GM19193 (cell line): ENCODE measurements around the gene ASH1L.

Experiments
- POLR2A ChIP-seq: IDR thresholded peaks from 4 replicates; pipeline ENCODE4 v1.6.1; 2011; ENCODE audit not compliant: insufficient read depth, insufficient read length; ENCODE audit errors: extremely low read depth

Gene ASH1L

DNA sequence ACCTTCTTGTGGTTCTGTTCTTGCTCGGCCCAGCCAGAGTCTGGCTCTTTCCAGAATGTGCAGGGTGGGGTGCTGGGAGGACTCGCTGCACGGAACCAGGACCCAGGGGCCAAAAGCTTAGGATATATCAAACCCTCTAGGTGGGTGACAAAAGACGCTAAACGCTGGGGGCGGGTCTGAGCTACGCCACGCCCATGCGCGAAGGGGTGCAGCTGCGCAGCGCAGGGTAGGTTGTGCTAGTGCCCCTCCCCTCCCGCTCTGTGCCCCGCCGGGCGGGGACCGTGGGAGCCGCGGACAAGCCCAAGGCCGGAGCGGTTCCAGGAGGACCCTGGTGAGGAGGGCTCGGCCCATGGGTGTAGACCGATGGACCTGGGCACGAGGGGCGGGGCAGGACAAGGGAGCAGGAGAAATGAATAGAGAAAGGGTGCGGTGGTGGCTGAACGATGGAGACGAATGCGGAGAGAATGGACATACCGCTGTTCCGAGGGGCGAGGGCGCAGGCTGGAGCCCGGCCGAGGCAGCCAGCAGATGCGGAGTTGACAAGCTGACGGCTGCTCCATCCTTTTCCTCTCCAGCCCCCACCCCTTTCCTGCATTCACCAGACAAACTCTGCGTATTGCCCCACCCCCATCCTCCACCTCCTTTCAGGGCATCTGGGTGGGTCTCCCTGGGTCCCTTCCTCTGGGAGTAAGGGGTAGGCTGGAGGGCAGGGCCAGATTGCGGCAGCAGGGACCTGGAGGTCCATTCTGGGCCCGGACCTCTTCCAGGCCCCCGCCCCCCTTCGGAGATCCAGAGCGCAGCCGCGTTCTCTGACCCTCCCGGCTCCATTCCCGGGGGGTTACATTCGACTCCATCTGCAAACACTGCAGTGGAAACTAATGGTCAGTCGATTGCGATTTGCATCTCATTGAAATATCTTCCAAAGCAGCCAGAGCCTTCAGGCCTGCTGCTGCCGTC, 241.7 kb downstream of the ASH1L start, which contains the start of gene RUSC1:
Gene RUSC1 (plus strand): TSS at position 234 of the 957 bp plus-strand sequence. CDS start 880 bp downstream, outside the sequence.
- TF ChIP-seq POLR2A: peak; percentile 51

DNA sequence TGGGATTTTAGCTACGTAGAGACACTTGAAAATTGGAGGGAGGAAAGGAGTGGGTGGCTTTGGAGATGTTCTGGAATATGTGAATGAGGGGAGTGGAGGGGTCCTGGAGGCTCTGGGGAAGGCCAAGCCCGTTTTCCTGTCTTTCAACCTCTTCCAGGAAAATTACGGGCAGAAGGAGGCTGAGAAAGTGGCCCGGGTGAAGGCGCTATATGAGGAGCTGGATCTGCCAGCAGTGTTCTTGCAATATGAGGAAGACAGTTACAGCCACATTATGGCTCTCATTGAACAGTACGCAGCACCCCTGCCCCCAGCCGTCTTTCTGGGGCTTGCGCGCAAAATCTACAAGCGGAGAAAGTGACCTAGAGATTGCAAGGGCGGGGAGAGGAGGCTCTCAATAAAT, 242.4 kb downstream of the ASH1L start:
- TF ChIP-seq POLR2A: no peak

DNA sequence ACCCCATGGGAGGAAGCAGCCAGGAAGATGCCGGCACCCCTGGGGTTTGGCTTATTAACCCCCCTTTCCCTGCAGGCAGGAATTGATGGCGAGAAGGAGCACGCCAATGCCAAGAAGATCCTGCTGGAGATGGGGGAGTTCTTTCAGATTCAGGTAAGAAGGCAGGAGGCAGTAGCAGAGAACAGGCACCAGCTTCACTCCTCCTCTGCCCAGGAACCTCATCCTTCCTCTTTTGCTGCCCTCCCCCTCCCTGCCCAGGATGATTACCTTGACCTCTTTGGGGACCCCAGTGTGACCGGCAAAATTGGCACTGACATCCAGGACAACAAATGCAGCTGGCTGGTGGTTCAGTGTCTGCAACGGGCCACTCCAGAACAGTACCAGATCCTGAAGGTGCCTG, 243.1 kb downstream of the ASH1L start:
- peak; percentile 35 for TF ChIP-seq POLR2A

DNA sequence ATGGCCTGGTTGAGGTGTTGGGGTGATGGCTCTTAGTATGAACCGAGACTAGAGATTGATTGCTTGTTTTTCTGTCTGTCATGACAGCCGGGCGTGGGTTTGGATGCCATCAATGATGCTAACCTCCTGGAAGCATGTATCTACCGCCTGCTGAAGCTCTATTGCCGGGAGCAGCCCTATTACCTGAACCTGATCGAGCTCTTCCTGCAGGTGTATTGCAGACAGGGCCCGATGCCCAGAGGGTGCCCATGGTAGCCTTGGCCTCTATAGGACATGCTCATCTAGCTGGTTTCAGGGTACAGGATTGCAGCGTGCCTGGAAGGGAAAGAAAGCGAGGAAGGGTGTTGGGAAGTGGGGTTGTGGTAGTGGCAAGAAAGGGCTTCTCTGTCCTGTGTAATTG, 244.5 kb downstream of the ASH1L start:
- TF ChIP-seq POLR2A: peak; percentile 8

DNA sequence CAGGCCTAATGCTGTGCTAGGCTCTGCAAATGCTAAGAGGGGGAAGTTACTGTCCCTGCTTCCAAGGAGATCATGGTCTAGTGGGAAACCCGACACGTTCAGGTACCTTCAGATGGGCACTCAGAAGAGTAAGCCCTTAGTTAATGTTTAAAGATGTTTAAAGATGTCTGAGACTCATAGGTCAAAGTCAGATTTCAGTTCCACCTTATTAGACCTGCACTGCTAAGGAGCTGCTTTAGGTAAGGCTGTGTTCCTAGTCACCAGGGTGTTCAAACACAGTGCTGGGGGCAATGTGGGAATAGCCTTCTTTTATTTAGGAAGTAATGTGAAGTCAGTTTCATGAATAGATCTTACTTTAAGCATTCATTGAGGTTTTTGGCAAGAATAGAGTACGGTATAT, 245.7 kb downstream of the ASH1L start:
- no peak for TF ChIP-seq POLR2A

DNA sequence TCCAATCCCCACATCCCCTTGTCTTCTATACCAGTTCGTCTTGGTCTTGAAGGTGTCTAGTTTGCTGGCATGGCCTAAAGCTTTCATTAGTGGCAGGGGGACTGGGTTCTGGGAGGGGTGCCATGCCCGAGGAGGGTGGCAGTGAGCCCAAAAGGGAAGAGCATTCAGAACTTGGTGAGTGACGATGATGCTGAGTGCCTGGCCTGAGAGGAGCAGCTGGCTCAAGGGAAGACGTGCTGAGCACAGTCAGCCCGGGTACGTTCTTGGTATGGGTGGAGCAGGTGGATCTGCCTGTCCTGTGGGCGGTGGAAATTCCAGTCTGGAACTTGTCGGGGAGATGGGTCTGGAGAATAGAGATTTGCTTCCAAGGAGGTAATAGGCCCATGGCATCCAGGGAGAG, 249.3 kb downstream of the ASH1L start:
- no peak for TF ChIP-seq POLR2A

DNA sequence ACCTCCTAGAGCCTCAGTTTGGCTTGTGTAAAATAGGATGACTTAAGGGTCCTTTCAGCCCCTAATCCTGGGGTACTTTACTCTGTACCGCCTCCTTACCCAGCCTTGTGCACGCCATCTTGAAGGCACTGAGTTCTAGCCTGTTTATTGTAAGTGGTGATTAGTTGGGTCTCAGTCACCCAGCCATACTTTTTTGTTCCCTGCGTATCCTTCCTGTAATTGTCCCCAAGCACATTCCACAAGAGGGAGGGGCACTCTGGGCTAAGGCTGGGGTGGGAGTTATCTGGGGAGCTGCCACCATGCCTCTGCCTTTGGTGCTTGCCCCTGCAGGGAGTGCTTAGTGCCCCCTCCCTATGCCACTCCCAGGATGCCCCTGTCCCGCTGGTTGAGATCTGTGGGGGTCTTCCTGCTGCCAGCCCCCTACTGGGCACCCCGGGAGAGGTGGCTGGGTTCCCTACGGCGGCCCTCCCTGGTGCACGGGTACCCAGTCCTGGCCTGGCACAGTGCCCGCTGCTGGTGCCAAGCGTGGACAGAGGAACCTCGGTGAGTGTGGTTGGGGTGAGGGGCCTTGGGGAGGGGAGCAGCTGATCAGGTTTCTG, 253.1 kb downstream of the ASH1L start:
- TF ChIP-seq POLR2A: peak; percentile 29

DNA sequence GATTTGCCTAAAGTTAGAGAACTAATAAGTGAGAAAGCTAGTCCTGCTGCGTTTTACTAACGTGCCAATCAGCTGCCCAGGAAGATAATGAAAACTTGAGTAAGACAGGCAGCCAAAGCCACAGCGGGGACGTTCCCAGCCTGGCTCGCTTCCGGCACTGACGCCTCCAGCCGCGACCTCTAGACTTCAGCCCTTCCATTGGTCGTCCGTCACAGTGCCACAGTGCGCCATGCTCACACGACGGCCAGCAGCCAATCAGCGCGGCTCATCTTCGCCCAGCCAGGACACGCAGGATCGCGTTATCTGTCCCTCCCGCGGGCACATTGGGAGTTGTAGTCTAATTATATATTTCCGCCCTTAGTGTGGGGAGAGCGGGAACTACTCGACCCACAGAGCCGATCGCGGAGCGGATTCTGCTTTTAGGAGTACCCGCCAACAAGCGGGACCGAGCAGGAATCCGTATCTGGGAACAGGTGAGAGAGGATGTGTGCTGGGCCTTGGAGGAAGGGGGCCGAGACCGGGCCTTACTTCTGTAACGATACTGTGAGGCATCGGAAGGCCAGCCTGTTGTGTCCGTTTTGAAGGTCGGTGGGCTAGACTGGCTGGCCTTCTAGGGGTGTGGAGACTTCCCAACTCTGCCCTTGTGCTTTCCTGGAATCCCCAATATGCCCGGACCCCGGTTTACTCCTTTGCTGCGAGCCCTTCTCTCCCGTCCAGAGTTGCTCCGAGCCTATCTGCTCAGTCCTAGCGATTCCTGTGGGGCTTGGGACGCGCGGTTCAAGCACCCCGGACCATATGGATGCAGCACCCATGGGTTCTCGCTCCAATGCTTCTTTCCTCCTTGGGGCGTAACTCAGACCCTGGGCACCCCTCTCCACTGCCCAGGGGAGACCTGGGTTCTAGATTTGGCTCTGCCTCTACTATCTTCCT, 253.8 kb downstream of the ASH1L start, which contains the start of gene FDPS:
Gene FDPS (plus strand): TSS at position 374 of the 930 bp plus-strand sequence. CDS start 924 bp downstream, outside the sequence.
- peak; percentile 75 for TF ChIP-seq POLR2A

DNA sequence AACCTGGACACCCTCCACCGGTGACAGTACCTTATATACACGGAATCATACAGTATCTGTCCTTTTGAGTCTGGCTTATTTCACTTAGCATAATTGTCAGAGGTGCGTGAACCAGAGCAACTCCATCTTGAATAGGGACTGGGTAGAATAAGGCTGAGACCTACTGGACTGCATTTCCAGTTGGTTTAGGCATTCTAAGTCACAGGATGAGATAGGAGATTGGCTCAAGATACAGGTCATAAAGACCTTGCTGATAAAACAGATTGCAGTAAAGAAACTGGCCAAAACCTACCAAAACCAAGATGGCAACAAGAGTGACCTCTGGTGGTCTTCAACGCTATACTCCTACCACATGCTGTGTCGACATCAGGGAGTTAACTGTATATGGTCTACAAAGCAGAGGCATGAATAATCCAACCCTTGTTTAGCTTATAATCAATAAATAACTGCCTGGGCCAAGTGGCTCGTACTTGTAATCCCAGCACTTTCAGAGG, 255.3 kb downstream of the ASH1L start:
- TF ChIP-seq POLR2A: no peak

DNA sequence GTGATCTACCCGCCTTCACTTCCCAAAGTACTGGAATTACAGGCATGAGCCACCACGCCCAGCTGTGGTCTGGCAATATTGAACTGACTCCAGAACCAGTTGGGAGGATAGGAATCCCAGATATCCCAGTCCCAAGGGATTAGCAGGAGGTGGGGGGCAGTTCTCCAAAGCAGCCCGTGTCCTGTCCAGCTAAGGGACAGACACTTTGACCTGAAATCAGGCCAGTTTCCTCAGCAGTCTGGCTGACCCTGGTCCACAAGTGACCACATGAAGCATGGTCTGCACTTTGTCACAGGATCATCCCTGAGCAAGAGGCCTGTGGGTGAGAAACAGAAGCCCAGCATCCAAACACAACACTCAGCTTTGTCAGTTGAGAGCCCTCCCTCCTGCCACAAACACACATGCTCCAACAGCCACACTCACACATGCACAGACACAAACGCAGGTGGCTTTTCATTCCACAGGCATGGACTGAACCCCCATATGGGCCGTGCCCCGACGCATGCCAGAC, 256.7 kb downstream of the ASH1L start:
- no peak for TF ChIP-seq POLR2A

DNA sequence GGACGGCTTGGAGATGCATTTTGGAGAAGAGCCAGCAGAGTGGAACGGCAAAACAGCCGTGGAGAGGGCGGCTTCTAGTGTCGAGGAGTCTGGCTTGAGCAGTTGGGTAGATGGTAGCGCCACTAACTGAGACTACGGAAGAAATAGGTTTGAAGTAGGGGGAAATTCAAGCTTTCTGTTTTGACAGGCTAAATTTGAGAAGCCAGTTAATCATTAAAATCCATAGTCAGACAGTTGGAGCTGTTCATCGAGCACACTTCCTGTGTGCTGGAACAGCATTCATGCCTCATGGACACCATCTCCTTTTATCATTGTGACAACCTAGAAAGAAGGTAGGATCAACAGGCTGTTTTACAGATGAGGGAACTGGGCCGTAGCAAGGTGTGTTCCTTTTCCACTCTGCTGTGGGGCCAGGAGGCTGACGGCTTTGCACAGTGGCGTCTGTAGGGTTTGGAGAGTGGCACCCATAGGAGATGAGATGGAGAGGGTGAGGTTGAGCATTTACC, 258.0 kb downstream of the ASH1L start:
- peak; percentile 52 for TF ChIP-seq POLR2A

DNA sequence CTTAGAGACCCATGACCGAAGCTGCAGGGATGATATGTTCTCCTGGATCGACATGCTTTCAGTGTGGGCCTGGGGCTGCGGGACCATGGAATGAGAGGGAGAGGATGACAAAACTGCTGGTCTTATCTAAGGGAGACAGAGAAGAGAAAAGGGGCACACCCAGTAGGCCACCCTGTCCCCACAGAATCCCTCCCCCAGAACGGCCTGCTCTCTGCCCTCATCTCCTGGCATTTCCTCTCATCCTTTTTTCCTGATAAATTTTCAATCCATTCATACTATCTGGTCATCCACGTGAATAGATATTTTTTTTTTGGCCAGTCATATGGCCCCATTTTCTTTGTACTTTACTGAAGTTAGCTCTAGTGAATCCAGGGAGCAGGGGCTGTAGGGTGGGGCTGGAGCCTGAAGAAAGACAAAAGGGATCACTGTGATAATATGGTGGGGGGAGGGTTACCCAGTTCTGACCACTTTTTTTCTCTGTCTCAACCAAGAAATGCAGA, 261.2 kb downstream of the ASH1L start, which contains the start of gene PKLR:
Gene PKLR (minus strand): TSS at position 97 of the 500 bp plus-strand sequence. CDS start 43 bp downstream, at position 54.
- TF ChIP-seq POLR2A: no peak

DNA sequence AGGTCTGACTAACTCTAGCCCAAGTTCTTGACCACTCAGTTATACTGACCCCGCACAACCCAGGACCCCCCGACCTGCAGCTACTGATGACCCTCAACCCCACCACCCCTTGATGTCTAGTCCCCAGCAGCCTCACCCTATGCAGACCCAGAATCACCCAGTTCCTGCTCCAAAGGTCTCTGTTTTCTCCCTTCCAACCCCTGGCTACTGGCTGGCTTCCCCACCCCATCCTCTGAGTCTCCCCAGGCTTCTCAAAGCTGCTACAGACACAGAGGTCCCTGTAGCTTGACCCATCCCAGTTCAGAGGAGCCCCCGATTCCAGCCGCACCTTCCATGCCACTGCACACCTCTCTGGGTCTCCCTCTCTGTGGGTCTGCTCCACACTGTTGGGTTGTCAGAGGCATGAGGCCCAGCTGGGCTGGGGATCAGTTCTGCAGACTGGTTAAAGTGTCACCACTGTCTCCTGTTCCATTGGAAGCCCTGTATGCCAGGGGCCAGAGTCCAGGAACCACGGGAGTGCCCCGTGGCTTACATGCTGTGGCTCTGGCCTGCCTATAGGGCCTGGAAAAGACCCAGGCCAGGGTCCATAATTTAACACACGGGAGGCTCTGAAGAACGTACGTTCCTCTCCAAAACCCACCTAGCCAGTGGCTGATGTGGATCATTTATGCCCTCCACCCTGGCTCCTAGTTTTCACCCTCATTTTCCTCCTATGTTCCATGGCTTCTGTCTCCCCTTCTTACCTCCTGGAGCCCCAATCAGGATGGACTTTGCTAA, 261.9 kb downstream of the ASH1L start:
- no peak for TF ChIP-seq POLR2A
